K562 (cell line): ENCODE measurements around the gene TFPT. TPM values are rescaled to one million over a fixed set of nuclear protein-coding genes. Genes with fewer than 3 reads are reported as not detected.

Experiments
- CBX2 ChIP-seq: fragments of 200-600 bp; sonication (generic); IDR thresholded peaks from one replicate; pipeline ENCODE4 v1.6.1; 2012; ENCODE audit warnings: mild to moderate bottlenecking, low read length, inconsistent platforms; ENCODE audit not compliant: insufficient read depth, poor library complexity, severe bottlenecking
- CBX3 ChIP-seq, 2 experiments: IDR thresholded peaks; 1 replicate in 1 of 2; 2 replicates in 1 of 2; pipeline ENCODE4 v1.6.1; 2012; ENCODE audit warnings: inconsistent platforms in 2 of 2, low read length in 2 of 2, borderline replicate concordance in 1 of 2, control low read depth in 1 of 2
- EHMT2 ChIP-seq: fragments of 450-650 bp; IDR thresholded peaks from 2 replicates; pipeline ENCODE4 v1.6.1; 2018; ENCODE audit warnings: antibody characterized with exemption
- FOSL1 ChIP-seq: fragments of 200-800 bp; sonication (Bioruptor generic); conservative IDR thresholded peaks from 2 replicates; pipeline ENCODE4 v1.6.1; 2016; ENCODE audit warnings: missing genetic modification characterization, missing compliant biosample characterization
- GTF2F1 ChIP-seq: IDR thresholded peaks from 2 replicates; pipeline ENCODE4 v1.6.1; 2011; ENCODE audit warnings: low read depth, low read length, improper control_type of control experiment
- HDAC6 ChIP-seq: IDR thresholded peaks from 2 replicates; pipeline ENCODE4 v1.6.1; 2012; ENCODE audit warnings: low read depth, mild to moderate bottlenecking, control low read depth, inconsistent platforms, low read length, moderate library complexity
- HMG20A ChIP-seq: fragments of 450-650 bp; formaldehyde crosslinking; conservative IDR thresholded peaks from 2 replicates; pipeline ENCODE4 v1.4.0; 2020; ENCODE audit warnings: mild to moderate bottlenecking, mixed read lengths
- HNRNPUL1 ChIP-seq: fragments of 200-400 bp; formaldehyde crosslinking; IDR thresholded peaks from 2 replicates; pipeline ENCODE4 v1.6.1; 2017; ENCODE audit warnings: low read length
- KDM1A ChIP-seq, 2 experiments: fragments of 450-650 bp; IDR thresholded peaks; 2 replicates each; pipeline ENCODE4 v1.6.1; 2016; ENCODE audit warnings: mild to moderate bottlenecking in 2 of 2
- LARP7 ChIP-seq: fragments of 450-650 bp; IDR thresholded peaks from 2 replicates; pipeline ENCODE4 v1.6.1; 2016
- MCM5 ChIP-seq: fragments of 450-650 bp; IDR thresholded peaks from 2 replicates; pipeline ENCODE4 v1.6.1; 2016; ENCODE audit warnings: low read depth
- MEIS2 ChIP-seq: fragments of 450-650 bp; IDR thresholded peaks from 2 replicates; pipeline ENCODE4 v1.6.1; 2014; ENCODE audit warnings: mild to moderate bottlenecking; ENCODE audit not compliant: partially characterized antibody
- NONO ChIP-seq, 2 experiments: fragments of 200-400 bp in 1 of 2; fragments of 450-650 bp in 1 of 2; formaldehyde crosslinking in 1 of 2; IDR thresholded peaks; 2 replicates each; pipeline ENCODE4 v1.6.1; 2017; ENCODE audit warnings: low read depth in 2 of 2, mild to moderate bottlenecking in 2 of 2, moderate library complexity in 2 of 2, low read length in 1 of 2
- PTRF ChIP-seq: fragments of 450-650 bp; IDR thresholded peaks from 2 replicates; pipeline ENCODE4 v1.6.1; 2016; ENCODE audit warnings: mild to moderate bottlenecking, missing genetic modification characterization, missing compliant biosample characterization
- RB1 ChIP-seq: fragments of 450-650 bp; IDR thresholded peaks from 2 replicates; pipeline ENCODE4 v1.6.1; 2017; ENCODE audit warnings: low read depth, mild to moderate bottlenecking
- TARDBP ChIP-seq: fragments of 450-650 bp; IDR thresholded peaks from 2 replicates; pipeline ENCODE4 v1.6.1; 2016
- WHSC1 ChIP-seq: IDR thresholded peaks from one replicate; pipeline ENCODE4 v1.6.1; 2012; ENCODE audit warnings: low read length, control low read depth, inconsistent platforms
- ZFP30 ChIP-seq: fragments of 250-450 bp; sonication (Bioruptor Pico); IDR thresholded peaks from 2 replicates; pipeline ENCODE4 v1.8.0; 2022; ENCODE audit warnings: moderate library complexity, mild to moderate bottlenecking, inconsistent platforms, borderline replicate concordance
- ZNF140 ChIP-seq: fragments of 250-450 bp; sonication (Bioruptor Pico); IDR thresholded peaks from 2 replicates; pipeline ENCODE4 v1.8.0; 2021; ENCODE audit warnings: moderate library complexity, mild to moderate bottlenecking, inconsistent platforms
- ZNF431 ChIP-seq: sonication (generic); formaldehyde crosslinking; IDR thresholded peaks from 2 replicates; pipeline ENCODE4 v1.8.0; 2022; ENCODE audit warnings: mild to moderate bottlenecking, missing genetic modification reagents
- ZNF695 ChIP-seq: fragments of 450-650 bp; formaldehyde crosslinking; IDR thresholded peaks from 2 replicates; pipeline ENCODE4 v1.4.0; 2020; ENCODE audit warnings: mild to moderate bottlenecking, moderate library complexity
- polyA plus RNA-seq, 8 experiments: library from polyadenylated mRNA; depleted of rRNA in 4 of 8; stranded (reverse) in 5 of 8; unstranded in 3 of 8; fragments of >200 nt; fragmentation: Nextera tagmentation in 2 of 8; fragmentation: Illumina TruSeq in 1 of 8; extraction: Ambion mirVana in 2 of 8; extraction: Trizol in 1 of 8; gene quantifications; 2 replicates each; pipeline versions ENCODE4 v1.2.1 to v1.2.3, GENCODE V29; 2011 to 2014; ENCODE audit warnings: inconsistent platforms in 1 of 8, missing spikeins in 1 of 8
- total RNA-seq, 7 experiments: library from RNA; depleted of rRNA in 6 of 7; stranded (reverse); fragments of >200 nt in 6 of 7; fragmentation: Illumina TruSeq in 2 of 7; extraction: Trizol in 2 of 7; gene quantifications; 2 replicates each; pipeline versions ENCODE4 v1.2.1 to v1.2.3, GENCODE V29; 2011 to 2021; ENCODE audit warnings: low replicate concordance in 1 of 7
- TF ChIP-seq, protein P1 (sequence below): fragments of 450-650 bp; IDR thresholded peaks from 2 replicates; pipeline ENCODE4 v1.6.1; 2014; ENCODE audit warnings: low read depth, mild to moderate bottlenecking, moderate library complexity, borderline replicate concordance
- TF ChIP-seq, protein P2 (sequence below): sonication (generic); formaldehyde crosslinking; IDR thresholded peaks from 2 replicates; pipeline ENCODE4 v1.8.0; 2022; ENCODE audit warnings: mild to moderate bottlenecking, missing genetic modification reagents

The TFPT gene
- total and polyA plus RNA-seq, 9 of the 15 experiments (the other 6 are each of a cell fraction or from before 2014, with no cell fraction given), result 0.72 to 16.4 (median 9.2) TPM

DNA sequence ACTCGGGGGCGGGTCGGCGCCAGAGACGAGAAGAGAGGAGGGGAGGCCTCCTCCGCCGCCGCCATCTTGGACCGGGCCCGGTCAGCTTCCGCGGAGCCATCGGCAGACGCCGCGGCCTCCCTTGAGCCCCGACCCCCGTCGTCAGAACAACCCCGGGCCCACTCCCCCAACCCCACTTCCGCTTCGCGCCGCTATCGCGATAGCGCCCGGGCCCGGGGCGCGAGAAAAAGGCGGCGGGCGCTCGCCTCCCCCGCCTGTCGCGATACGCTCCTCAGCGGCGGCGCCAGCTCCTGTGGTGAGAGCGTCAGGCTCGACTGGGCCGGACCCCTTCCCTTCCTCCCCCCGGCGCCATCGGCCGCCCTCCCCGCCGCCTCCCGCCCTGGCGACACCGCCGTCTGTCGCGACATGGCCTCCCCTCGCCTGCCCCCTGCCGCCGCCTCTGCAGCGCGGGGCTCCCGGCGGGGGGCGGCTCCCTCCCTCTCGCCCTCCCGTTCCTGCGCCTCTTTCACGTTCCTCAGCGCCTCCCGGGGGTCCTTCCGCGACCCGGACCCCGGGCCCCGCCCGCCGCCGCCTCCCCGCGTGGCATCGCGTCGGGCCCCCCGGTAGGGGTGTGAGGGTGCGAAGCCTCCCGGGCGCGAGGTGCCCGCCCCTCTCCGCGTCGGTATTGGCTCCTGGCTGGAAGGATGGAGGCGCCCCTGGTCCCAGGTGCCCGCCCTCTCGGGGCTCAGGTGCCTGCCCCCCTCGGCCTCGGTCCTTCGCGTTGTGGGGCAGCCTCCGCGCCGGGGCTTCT, 22.4 kb upstream of the TFPT start, which contains the start of gene CNOT3 (continued):
- TF ChIP-seq LARP7, result no peak
- no peak for TF ChIP-seq MEIS2
- peak in 1 of 2 experiments; percentile 12; a peak in 1 of 3 replicates for TF ChIP-seq CBX3 (IDR thresholded peaks at IDR 0.05; ENCODE audit: borderline replicate concordance in 1 of 2, low read length in 2 of 2)
- no peak for TF ChIP-seq EHMT2
- TF ChIP-seq PTRF (tag), result no peak
- TF ChIP-seq MCM5, result no peak
- TF ChIP-seq FOSL1 (tag), result no peak
- peak in 1 of 2 experiments; percentile 49; a peak in 2 of 4 replicates for TF ChIP-seq NONO (IDR thresholded peaks at IDR 0.05; ENCODE audit: low read depth in 2 of 2, low read length in 1 of 2)
- TF ChIP-seq ZNF140 (CRISPR knock-in tag), result no peak
- TF ChIP-seq GTF2F1, result no peak
- no peak for TF ChIP-seq TARDBP
- no peak for TF ChIP-seq HMG20A (CRISPR knock-in tag)
- TF ChIP-seq ZNF695 (CRISPR knock-in tag), result no peak
- peak; percentile 13; the same call in 1 of the 2 replicates for TF ChIP-seq RB1
- TF ChIP-seq ZFP30 (CRISPR knock-in tag), result no peak
- TF ChIP-seq HDAC6, result no peak
- TF ChIP-seq WHSC1, result no peak
- TF ChIP-seq ZNF431 (CRISPR knock-in tag), result peak; percentile 39; the same call in 1 of the 2 replicates
- TF ChIP-seq, protein P1, sequence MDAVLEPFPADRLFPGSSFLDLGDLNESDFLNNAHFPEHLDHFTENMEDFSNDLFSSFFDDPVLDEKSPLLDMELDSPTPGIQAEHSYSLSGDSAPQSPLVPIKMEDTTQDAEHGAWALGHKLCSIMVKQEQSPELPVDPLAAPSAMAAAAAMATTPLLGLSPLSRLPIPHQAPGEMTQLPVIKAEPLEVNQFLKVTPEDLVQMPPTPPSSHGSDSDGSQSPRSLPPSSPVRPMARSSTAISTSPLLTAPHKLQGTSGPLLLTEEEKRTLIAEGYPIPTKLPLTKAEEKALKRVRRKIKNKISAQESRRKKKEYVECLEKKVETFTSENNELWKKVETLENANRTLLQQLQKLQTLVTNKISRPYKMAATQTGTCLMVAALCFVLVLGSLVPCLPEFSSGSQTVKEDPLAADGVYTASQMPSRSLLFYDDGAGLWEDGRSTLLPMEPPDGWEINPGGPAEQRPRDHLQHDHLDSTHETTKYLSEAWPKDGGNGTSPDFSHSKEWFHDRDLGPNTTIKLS, result no peak
- no peak for TF ChIP-seq HNRNPUL1
- TF ChIP-seq KDM1A (IDR thresholded peaks at IDR 0.05), result no peak
- TF ChIP-seq, protein P2, sequence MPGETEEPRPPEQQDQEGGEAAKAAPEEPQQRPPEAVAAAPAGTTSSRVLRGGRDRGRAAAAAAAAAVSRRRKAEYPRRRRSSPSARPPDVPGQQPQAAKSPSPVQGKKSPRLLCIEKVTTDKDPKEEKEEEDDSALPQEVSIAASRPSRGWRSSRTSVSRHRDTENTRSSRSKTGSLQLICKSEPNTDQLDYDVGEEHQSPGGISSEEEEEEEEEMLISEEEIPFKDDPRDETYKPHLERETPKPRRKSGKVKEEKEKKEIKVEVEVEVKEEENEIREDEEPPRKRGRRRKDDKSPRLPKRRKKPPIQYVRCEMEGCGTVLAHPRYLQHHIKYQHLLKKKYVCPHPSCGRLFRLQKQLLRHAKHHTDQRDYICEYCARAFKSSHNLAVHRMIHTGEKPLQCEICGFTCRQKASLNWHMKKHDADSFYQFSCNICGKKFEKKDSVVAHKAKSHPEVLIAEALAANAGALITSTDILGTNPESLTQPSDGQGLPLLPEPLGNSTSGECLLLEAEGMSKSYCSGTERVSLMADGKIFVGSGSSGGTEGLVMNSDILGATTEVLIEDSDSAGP (CRISPR knock-in tag), result no peak
- TF ChIP-seq CBX2, result peak; percentile 79
